ENCODE results near the gene C10orf105. TPM values are rescaled to one million over a fixed set of nuclear protein-coding genes. Genes with fewer than 3 reads are reported as not detected.

Gene C10orf105
- total and polyA plus RNA-seq, 2 of the 8 experiments (the other 6 are each of a cell fraction or from before 2014, with no cell fraction given) = 0.71 to 0.73 TPM

- Histone ChIP-seq H2BK120ac (replicated peaks; ENCODE audit: low read depth, low read length) (no peak overlapping the region), H3K4me3 (ENCODE audit: extremely low read depth in 1 of 4, insufficient read depth in 2 of 4, low read depth in 3 of 4, low read length in 4 of 4) (no peak overlapping the region), H4K5ac (ENCODE audit: insufficient read length, low read depth, low read length) (no peak overlapping the region), H3K9ac (replicated peaks in 1 of 4; ENCODE audit: extremely low read depth in 1 of 4, low read depth in 3 of 4, low read length in 3 of 4) (no peak overlapping the region), H2AK5ac (ENCODE audit: low read depth, low read length) (no peak overlapping the region), H3K4me1 (replicated peaks in 1 of 4; ENCODE audit: control insufficient read depth in 3 of 4, insufficient read depth in 4 of 4, low read length in 3 of 4) (peaks cover 0 to 6% (median 0%) of the 10 kb centered on the region in 4 experiments; a peak in 3 of 7 replicates), H3K18ac (ENCODE audit: extremely low read depth, low read length) (no peak overlapping the region), H2BK15ac (ENCODE audit: low read length) (no peak overlapping the region), H2BK20ac (ENCODE audit: low read length) (no peak overlapping the region), H3K4me2 (ENCODE audit: insufficient read depth in 1 of 2, low read depth in 2 of 2, low read length in 2 of 2) (no peak overlapping the region), H3K36me3 (ENCODE audit: control insufficient read depth in 2 of 4, insufficient read depth in 4 of 4, low read length in 3 of 4) (no peaks in the 10 kb centered on the region), H3K9me3 (ENCODE audit: insufficient read depth in 2 of 2, low read depth in 1 of 2, low read length in 1 of 2) (no peaks in the 10 kb centered on the region), H3K79me1 (ENCODE audit: low read depth, low read length) (no peaks in the 10 kb centered on the region), H3K23ac (ENCODE audit: insufficient read length) (no peak overlapping the region), H3K56ac (replicated peaks; ENCODE audit: insufficient read length, low read depth, low read length) (no peak overlapping the region), H3K27me3 (replicated peaks in 1 of 4; ENCODE audit: control insufficient read depth in 3 of 4, extremely low read depth in 1 of 4, insufficient read depth in 3 of 4, low read length in 3 of 4) (peaks cover 0 to 3% (median 0%) of the 10 kb centered on the region in 4 experiments; a peak in 1 of 7 replicates), H3K27ac (ENCODE audit: low read depth, low read length) (no peak overlapping the region), H4K20me1 (replicated peaks in 1 of 2; ENCODE audit: control insufficient read depth in 1 of 2, insufficient read depth in 2 of 2, low read length in 2 of 2) (no peaks in the 10 kb centered on the region), H3K4ac (replicated peaks; ENCODE audit: insufficient read length, low read depth, low read length) (no peak overlapping the region), H2BK12ac (ENCODE audit: low read depth, low read length) (no peak overlapping the region), H3K14ac (ENCODE audit: insufficient read length) (no peak overlapping the region), H4K91ac (replicated peaks; ENCODE audit: insufficient read length, low read length) (no peak overlapping the region), H3K79me2 (ENCODE audit: control insufficient read depth in 1 of 2, insufficient read depth in 2 of 2, low read length in 2 of 2) (no peaks in the 10 kb centered on the region), H2BK5ac (ENCODE audit: low read depth, low read length) (peak overlapping the region; percentile 10; the same call in 1 of the 2 replicates), H2AFZ (ENCODE audit: low read length) (no peak overlapping the region), H3K23me2 (ENCODE audit: low read depth, low read length) (no peaks in the 10 kb centered on the region), H4K8ac (ENCODE audit: extremely low read depth, insufficient read depth, low read length) (no peak overlapping the region; the same call in 1 of the 2 replicates)
- DNase-seq (ENCODE audit: low read depth in 1 of 2, low spot score in 2 of 2) = no peak
- ChIA-PET POLR2A (ENCODE audit: partially characterized antibody) (no interaction called here), CTCF (ENCODE audit: partially characterized antibody) (interaction anchor here (0.7 to 3.3 kb wide), 19 partner anchors 7 to 464 kb away, joined by 3 to 16 read pairs (median 3); partner anchors contain the start of genes C10orf105, SLC29A3 and VSIR)
- WGBS, 2 experiments (ENCODE audit: extremely low coverage in 1 of 2, insufficient coverage in 1 of 2, insufficient read length in 1 of 2, insufficient replicate concordance in 2 of 2, low coverage in 1 of 2, low lambda C conversion rate in 2 of 2, missing lambda C conversion rate in 1 of 2) = 87% methylated on average over 15 of the region's 17 CpGs; no CpG with 5 or more reads in 1 of the 2 experiments
- no peak for FAIRE-seq
- TF ChIP-seq CHD2 (IDR thresholded peaks at IDR 0.05; ENCODE audit: low read length) (no peak), JUN (IDR thresholded peaks at IDR 0.05; ENCODE audit: low read depth, low read length) (no peak), RBBP5 (IDR thresholded peaks at IDR 0.05; ENCODE audit: borderline replicate concordance, low read depth, low read length) (no peak), CHD1 (IDR thresholded peaks at IDR 0.05; ENCODE audit: low read depth, low read length) (no peak), EP300 (IDR thresholded peaks at IDR 0.05; ENCODE audit: borderline replicate concordance in 1 of 2, low read depth in 2 of 2, low read length in 2 of 2) (no peak), RFX5 (IDR thresholded peaks at IDR 0.05; ENCODE audit: borderline replicate concordance, low read depth, low read length) (no peak), BRCA1 (IDR thresholded peaks at IDR 0.05; ENCODE audit: low read depth, low read length) (no peak), BCL11A (IDR thresholded peaks at IDR 0.05; ENCODE audit: low read depth in 2 of 2, low read length in 2 of 2) (no peak), ASH2L (IDR thresholded peaks at IDR 0.05; ENCODE audit: low read length) (no peak), E2F6 (IDR thresholded peaks at IDR 0.05) (no peak), TBP (IDR thresholded peaks at IDR 0.05; ENCODE audit: low read depth, low read length) (no peak), TAF1 (IDR thresholded peaks at IDR 0.05; ENCODE audit: low read depth, low read length) (no peak), BACH1 (IDR thresholded peaks at IDR 0.05; ENCODE audit: low read length) (no peak), SUZ12 (IDR thresholded peaks at IDR 0.05; ENCODE audit: low read length) (no peak)
These were observed 6.9 kb downstream of the C10orf105 start for GRCh38 chr10:71712572-71713134.
